ENCODE results near the gene TXNDC16. TPM values are rescaled to one million over a fixed set of nuclear protein-coding genes. Genes with fewer than 3 reads are reported as not detected.

Gene TXNDC16
- total RNA-seq, 4 donors from 2014 or later = 7.7 to 14.2 (median 8.0) TPM

DNA sequence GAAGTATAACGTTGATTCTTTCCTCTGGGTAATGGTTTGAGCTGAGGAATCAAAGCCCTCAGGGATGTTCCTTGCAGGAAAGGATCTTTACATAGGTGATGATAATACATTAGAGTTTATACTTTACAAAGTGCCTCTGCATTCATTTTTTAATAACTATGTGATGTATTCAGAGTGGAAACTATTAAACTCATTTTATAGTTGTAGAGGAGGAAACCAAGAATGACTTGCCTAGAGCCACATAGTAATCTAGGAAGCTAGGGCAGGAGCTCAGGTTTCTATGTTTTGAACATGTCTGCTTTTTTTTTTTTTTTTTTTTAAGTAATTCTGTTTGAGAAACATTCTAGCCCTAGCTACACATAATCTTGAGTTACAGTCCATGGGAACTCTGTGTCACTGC is 117.3 kb downstream of the TXNDC16 start:
- TF ChIP-seq, protein P1, sequence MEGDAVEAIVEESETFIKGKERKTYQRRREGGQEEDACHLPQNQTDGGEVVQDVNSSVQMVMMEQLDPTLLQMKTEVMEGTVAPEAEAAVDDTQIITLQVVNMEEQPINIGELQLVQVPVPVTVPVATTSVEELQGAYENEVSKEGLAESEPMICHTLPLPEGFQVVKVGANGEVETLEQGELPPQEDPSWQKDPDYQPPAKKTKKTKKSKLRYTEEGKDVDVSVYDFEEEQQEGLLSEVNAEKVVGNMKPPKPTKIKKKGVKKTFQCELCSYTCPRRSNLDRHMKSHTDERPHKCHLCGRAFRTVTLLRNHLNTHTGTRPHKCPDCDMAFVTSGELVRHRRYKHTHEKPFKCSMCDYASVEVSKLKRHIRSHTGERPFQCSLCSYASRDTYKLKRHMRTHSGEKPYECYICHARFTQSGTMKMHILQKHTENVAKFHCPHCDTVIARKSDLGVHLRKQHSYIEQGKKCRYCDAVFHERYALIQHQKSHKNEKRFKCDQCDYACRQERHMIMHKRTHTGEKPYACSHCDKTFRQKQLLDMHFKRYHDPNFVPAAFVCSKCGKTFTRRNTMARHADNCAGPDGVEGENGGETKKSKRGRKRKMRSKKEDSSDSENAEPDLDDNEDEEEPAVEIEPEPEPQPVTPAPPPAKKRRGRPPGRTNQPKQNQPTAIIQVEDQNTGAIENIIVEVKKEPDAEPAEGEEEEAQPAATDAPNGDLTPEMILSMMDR (IDR thresholded peaks at IDR 0.05) = no peak
- TF ChIP-seq POLR2A (IDR thresholded peaks at IDR 0.05) (no peak), EP300 (IDR thresholded peaks at IDR 0.05) (no peak), POLR2AphosphoS5 (IDR thresholded peaks at IDR 0.05) (no peak)
- no peaks in the 10 kb centered on the region for H3K9me3 ChIP-seq
- no peak overlapping the region for H3K27ac ChIP-seq
- peaks cover 5% of the 10 kb centered on the region for H3K36me3 ChIP-seq
- no peak overlapping the region for H3K4me3 ChIP-seq
- DNase-seq (ENCODE audit: low spot score in 2 of 2) = no peak
- H3K27me3 ChIP-seq = no peaks in the 10 kb centered on the region
- H3K4me1 ChIP-seq = no peaks in the 10 kb centered on the region
- WGBS = 83% methylated on average over 1 of the region's 1 CpG

DNA sequence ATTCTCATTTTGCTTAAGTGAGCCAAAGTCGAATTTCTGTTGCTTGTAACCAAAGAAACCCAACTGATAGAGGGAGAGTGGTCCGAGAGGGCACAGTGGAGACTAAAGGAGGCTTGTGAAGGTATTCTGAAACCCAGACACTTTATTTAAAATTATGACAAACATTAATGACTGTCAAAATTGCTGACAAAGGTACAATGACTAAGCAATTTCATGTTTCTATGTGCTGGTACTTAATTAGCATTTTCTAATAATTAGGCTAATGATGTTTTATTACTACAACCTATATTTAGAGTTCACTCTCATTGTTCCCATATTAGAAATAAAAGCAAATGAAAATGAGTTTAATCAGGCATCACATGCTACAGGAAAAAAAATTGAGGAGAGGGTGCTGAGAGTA is 121.8 kb downstream of the TXNDC16 start:
- no peaks in the 10 kb centered on the region for H3K9me3 ChIP-seq
- no peaks in the 10 kb centered on the region for H3K4me1 ChIP-seq
- H3K27ac ChIP-seq = no peak overlapping the region
- H3K4me3 ChIP-seq = no peak overlapping the region
- TF ChIP-seq, protein P1 (IDR thresholded peaks at IDR 0.05) = no peak
- TF ChIP-seq POLR2AphosphoS5 (IDR thresholded peaks at IDR 0.05) = no peak
- TF ChIP-seq EP300 (IDR thresholded peaks at IDR 0.05) = no peak
- no peak for TF ChIP-seq POLR2A (IDR thresholded peaks at IDR 0.05)
- no peaks in the 10 kb centered on the region for H3K27me3 ChIP-seq
- 98% methylated on average over 2 of the region's 2 CpGs for WGBS
- no peak for DNase-seq (ENCODE audit: low spot score in 2 of 2)
- peaks cover 3% of the 10 kb centered on the region for H3K36me3 ChIP-seq

GRCh38 chr14:52429451-52429850 is 122.9 kb downstream of the TXNDC16 start:
- H3K4me3 ChIP-seq = no peak overlapping the region
- no peaks in the 10 kb centered on the region for H3K9me3 ChIP-seq
- no peaks in the 10 kb centered on the region for H3K4me1 ChIP-seq
- H3K36me3 ChIP-seq = peaks cover 3% of the 10 kb centered on the region
- 94% methylated on average over 2 of the region's 2 CpGs for WGBS
- no peak for DNase-seq (ENCODE audit: low spot score in 2 of 2)
- TF ChIP-seq EP300 (IDR thresholded peaks at IDR 0.05) (no peak), POLR2A (IDR thresholded peaks at IDR 0.05) (no peak), POLR2AphosphoS5 (IDR thresholded peaks at IDR 0.05) (no peak)
- H3K27me3 ChIP-seq = no peaks in the 10 kb centered on the region
- no peak overlapping the region for H3K27ac ChIP-seq

DNA sequence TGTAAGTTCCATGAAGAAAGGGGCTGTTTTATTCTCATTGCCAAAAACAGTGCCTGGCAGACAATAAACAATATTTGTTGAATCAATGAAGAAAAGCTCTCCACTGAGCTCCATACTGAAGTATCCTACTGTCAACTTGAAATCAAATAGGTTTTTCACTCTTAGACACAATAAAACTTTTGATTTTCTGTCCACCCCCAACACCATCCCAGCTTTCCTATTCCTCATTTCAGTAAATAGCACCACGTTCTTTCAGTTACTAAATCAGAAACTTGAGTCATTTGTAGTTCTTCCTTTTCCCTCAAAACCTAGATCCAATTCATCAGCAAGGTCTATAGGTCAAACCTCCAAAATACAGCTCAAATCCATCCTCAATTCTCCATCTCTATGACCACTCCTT is 124.8 kb downstream of the TXNDC16 start:
- no peaks in the 10 kb centered on the region for H3K9me3 ChIP-seq
- DNase-seq (ENCODE audit: low spot score in 2 of 2) = no peak
- H3K27ac ChIP-seq = no peak overlapping the region
- H3K36me3 ChIP-seq = peaks cover 3% of the 10 kb centered on the region
- TF ChIP-seq POLR2AphosphoS5 (IDR thresholded peaks at IDR 0.05) = no peak
- TF ChIP-seq POLR2A (IDR thresholded peaks at IDR 0.05) = no peak
- no peak for TF ChIP-seq EP300 (IDR thresholded peaks at IDR 0.05)
- TF ChIP-seq, protein P1 (IDR thresholded peaks at IDR 0.05) = no peak
- no peaks in the 10 kb centered on the region for H3K4me1 ChIP-seq
- no peaks in the 10 kb centered on the region for H3K27me3 ChIP-seq
- H3K4me3 ChIP-seq = no peak overlapping the region
- WGBS = 92% methylated on average over 1 of the region's 1 CpG

DNA sequence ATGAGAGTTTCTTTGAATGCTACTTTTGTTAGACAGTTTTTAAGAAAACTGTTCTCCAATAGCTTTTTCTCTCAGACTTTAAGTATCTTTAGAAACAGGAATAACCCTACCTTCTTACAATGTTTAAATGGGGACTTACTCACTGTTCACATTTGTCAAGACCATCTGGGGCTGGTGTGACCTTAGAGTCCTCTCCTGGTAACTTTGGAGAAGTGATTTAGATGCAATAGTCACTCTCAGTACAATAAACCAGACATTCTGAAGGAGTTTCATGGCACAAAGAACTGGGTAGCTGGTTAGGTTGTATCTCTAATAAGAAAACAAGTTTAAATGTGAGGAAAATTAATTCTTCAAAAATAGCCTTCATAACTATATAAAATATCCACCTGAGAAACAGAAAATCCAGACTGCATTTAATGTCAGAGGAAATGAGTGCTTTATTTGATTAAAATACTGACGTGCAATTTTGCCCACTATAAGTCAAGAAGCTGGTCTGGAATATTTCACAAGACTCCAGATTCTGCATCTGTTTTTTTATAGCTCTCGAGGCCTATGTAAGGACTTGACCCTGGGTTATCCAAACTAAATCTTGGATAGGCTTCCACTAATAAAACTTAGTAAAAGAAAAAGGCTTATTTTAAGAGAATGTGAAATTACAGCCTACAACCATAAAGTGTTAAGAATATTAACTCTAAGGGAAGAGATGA is 129.5 kb downstream of the TXNDC16 start:
- no peak for TF ChIP-seq POLR2A (IDR thresholded peaks at IDR 0.05)
- TF ChIP-seq EP300 (IDR thresholded peaks at IDR 0.05) = no peak
- no peak for TF ChIP-seq POLR2AphosphoS5 (IDR thresholded peaks at IDR 0.05)
- TF ChIP-seq, protein P1 (IDR thresholded peaks at IDR 0.05) = no peak
- H3K4me1 ChIP-seq = no peaks in the 10 kb centered on the region
- WGBS = 56% methylated on average over 2 of the region's 2 CpGs
- H3K9me3 ChIP-seq = no peaks in the 10 kb centered on the region
- no peak overlapping the region for H3K27ac ChIP-seq
- DNase-seq (ENCODE audit: low spot score in 2 of 2) = no peak
- no peak overlapping the region for H3K4me3 ChIP-seq
- no peaks in the 10 kb centered on the region for H3K36me3 ChIP-seq
- H3K27me3 ChIP-seq = no peaks in the 10 kb centered on the region
